ENCODE measurements around the gene KITLG.

The KITLG gene

GRCh38 chr12:88617352-88617751 lies 37.1 kb upstream of the KITLG start:
- TF ChIP-seq CTCF (IDR thresholded peaks at IDR 0.05; ENCODE audit: insufficient read depth, missing control alignments), result no peak
- DNase-seq (ENCODE audit: insufficient read length, low spot score) (no peak), FAIRE-seq (no peak)

GRCh38 chr12:88615490-88615889 lies 35.2 kb upstream of the KITLG start:
- no peak for DNase-seq (ENCODE audit: insufficient read length, low spot score)
- TF ChIP-seq CTCF (IDR thresholded peaks at IDR 0.05; ENCODE audit: insufficient read depth, missing control alignments), result no peak
- FAIRE-seq, result no peak

- no peak for TF ChIP-seq CTCF (IDR thresholded peaks at IDR 0.05; ENCODE audit: insufficient read depth, missing control alignments)
Measured at GRCh38 chr12:88604646-88605045, 24.4 kb upstream of the KITLG start.

GRCh38 chr12:88600272-88600671 lies 20.0 kb upstream of the KITLG start:
- TF ChIP-seq CTCF (IDR thresholded peaks at IDR 0.05; ENCODE audit: insufficient read depth, missing control alignments), result no peak
- no peak for DNase-seq (ENCODE audit: insufficient read length, low spot score)
- no peak for FAIRE-seq

More at GRCh38 chr12:88604646-88605045, 24.4 kb upstream of the KITLG start:
- FAIRE-seq, result no peak
- no peak for DNase-seq (ENCODE audit: insufficient read length, low spot score)

GRCh38 chr12:88597365-88597764 lies 17.1 kb upstream of the KITLG start:
- DNase-seq (ENCODE audit: insufficient read length, low spot score) (no peak), FAIRE-seq (no peak)
- no peak for TF ChIP-seq CTCF (IDR thresholded peaks at IDR 0.05; ENCODE audit: insufficient read depth, missing control alignments)

- FAIRE-seq, result no peak
- TF ChIP-seq CTCF (IDR thresholded peaks at IDR 0.05; ENCODE audit: insufficient read depth, missing control alignments), result no peak
- no peak for DNase-seq (ENCODE audit: insufficient read length, low spot score)
Measured at GRCh38 chr12:88595697-88596096, 15.4 kb upstream of the KITLG start.

- DNase-seq (ENCODE audit: insufficient read length, low spot score), result no peak
- TF ChIP-seq CTCF (IDR thresholded peaks at IDR 0.05; ENCODE audit: insufficient read depth, missing control alignments), result no peak
- FAIRE-seq, result no peak
Measured at GRCh38 chr12:88594780-88595179, 14.5 kb upstream of the KITLG start.

Data from D721Med (cell line).